NCI-H2029 (cell line): Measurements from ENCODE around the gene MCHR1.
"Not testable (repeated sequence)": the region's sequence is repeated elsewhere in the genome, so short reads cannot be mapped to it uniquely, and the experiment has no call there.

Experiments
- DNase-seq: peaks from one replicate; lab custom pipeline; 2025; lab: John Stamatoyannopoulos, UW

Gene MCHR1

GRCh38 chr22:40691532-40691931 lies 12.2 kb downstream of the MCHR1 start:
- no peak for DNase-seq

GRCh38 chr22:40694411-40694810 lies 15.1 kb downstream of the MCHR1 start:
- no peak for DNase-seq

GRCh38 chr22:40701274-40701673 lies 22.0 kb downstream of the MCHR1 start:
- DNase-seq = no peak

GRCh38 chr22:40703174-40703573 lies 23.9 kb downstream of the MCHR1 start:
- DNase-seq = no peak

DNA sequence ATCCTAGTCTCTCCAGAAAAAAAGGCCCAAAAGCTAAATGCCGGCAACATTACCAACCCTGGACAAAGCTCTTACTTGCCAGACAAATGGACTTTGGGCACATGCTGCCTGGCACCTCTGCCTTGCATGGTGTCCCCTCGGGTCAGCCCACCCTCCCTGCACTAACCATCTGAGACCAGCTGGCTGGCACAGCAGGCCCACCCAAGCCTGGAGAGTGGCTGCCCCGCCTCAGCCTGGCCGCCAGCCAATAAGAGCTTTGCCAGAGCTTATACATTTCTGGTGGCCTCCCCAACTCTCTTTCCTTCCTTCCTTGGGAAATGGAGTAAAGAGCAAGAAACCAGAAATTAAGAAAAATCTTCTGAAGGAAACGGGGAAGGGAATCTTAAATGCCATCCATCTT lies 24.5 kb downstream of the MCHR1 start:
- DNase-seq = no peak

- no peak for DNase-seq
These were observed 26.8 kb downstream of the MCHR1 start for GRCh38 chr22:40705918-40706682.

DNA sequence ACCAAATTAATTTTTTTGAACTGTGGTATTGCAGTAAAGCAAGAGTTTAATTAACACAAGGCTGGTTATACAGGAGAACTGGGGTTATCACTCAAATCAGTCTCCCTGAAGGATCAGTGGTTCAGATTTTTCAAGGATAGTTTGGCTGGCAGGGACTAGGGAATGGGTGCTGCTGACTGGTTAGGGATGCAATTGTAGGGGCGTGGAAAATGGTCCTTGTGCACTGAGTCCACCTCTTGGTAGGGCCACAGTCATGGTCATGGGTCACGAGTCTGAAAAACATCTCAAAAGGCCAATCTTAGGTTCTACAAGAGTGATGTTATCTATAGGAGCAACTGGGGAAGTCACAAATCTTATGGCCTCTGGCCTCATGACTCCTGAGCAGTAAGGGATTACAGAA lies 27.9 kb downstream of the MCHR1 start:
- no peak for DNase-seq

- DNase-seq = no peak
These were observed 28.9 kb downstream of the MCHR1 start for GRCh38 chr22:40708177-40708576.

GRCh38 chr22:40709752-40710413 lies 30.6 kb downstream of the MCHR1 start:
- no peak for DNase-seq

DNA sequence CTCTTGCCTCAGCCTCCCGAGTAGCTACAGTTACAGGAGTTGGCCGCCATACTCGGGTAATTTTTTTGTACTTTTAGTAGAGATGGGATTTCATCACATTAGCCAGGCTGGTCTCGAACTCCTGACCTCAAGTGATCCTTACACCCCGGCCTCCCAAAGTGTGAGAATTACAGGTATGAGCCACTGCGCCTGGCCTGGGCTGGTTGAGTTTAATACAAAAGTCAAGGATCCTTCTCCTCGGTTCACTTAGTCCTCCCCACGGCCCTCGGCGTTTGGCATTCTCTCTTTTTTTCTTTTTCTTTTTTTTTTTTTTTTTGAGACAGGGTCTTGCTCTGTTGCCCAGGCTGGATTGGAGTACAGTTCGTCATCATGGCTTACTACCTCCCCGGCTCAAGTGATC lies 33.0 kb downstream of the MCHR1 start:
- no peak for DNase-seq

- no peak for DNase-seq
These were observed 35.4 kb downstream of the MCHR1 start for GRCh38 chr22:40714499-40715337.

DNA sequence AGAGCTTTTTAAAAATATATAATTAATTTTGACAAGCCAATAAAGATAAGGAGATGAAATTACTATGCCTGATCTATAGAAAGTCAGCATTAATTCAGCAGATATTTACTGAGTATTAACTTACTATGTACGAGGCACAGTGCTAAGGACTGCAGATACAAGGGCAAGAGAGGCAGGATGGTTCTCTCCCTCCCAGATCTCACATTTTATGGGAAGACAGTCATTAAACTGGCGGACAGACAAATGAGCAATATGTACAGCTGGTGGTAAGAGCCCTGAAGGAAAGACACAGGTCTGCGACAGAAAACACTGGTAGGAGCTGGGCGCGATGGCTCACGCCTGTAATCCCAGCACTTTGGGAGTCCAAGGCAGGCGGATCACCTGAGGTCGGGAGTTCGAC lies 36.8 kb downstream of the MCHR1 start:
- DNase-seq = no peak

- DNase-seq = not testable (repeated sequence)
These were observed 38.4 kb downstream of the MCHR1 start for GRCh38 chr22:40717657-40718056.

DNA sequence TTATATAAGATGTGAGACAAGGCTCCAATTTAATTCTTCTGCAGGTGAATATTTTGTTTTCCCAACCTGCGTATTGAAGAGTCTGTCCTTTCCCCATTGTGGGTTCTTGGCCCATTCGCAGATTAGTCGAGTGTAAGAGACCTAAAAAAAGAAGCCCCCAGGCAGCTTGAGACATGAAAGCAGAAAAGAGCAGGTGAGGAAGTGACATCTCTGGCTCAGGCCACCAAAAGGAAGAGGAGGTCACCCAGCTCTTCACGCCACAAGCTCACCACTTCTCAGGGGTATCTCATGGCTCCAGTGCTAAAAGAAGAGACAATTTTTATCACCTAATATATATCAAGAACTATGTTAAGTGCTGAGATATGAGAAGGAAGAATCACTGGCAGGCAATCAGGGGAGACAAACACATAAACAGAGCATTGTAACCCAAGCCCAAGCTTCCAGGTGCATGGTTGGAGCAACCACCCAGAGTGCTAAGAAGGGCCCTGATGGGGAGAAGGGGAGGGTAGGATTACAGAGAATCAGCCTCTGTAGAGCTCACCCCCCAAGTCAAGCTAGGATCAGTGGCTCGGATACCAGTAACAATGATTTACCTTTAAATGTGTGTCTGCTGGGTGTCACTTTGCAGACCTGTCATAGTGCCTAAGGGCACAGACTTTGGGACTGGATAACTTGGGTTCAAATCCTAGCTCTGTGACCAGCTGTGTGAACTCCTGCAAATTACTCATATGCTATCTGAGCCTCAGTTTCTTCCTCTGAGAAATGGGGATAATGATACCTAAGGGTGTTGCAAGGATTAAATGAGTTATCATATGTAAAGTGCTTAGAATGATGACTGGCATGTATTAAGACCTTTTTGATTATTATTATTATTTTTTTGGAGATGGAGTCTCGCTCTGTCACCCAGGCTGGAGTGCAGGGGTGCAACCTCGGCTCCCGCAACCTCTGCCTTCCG lies 39.2 kb downstream of the MCHR1 start:
- DNase-seq = no peak

- DNase-seq = no peak
These were observed 40.3 kb downstream of the MCHR1 start for GRCh38 chr22:40719599-40719998.

GRCh38 chr22:40720156-40720537 lies 40.9 kb downstream of the MCHR1 start:
- DNase-seq = not testable (repeated sequence)

GRCh38 chr22:40720538-40721256 lies 41.4 kb downstream of the MCHR1 start:
- DNase-seq = no peak

GRCh38 chr22:40721266-40721665 lies 42.0 kb downstream of the MCHR1 start:
- DNase-seq = no peak

- DNase-seq = no peak
These were observed 44.2 kb downstream of the MCHR1 start for GRCh38 chr22:40723396-40723933.

GRCh38 chr22:40726514-40726913 lies 47.2 kb downstream of the MCHR1 start:
- no peak for DNase-seq
